HG03520 (cell line): Measurements from ENCODE around the gene TMEM94.
"Not testable (repeated sequence)": the region's sequence is repeated elsewhere in the genome, so short reads cannot be mapped to it uniquely, and the experiment has no call there.

Experiments
- ATAC-seq: cut with Tn5 transposase; IDR thresholded peaks from one replicate; pipeline ENCODE4 v1.9.1; 2021; ENCODE audit warnings: mild to moderate bottlenecking, moderate library complexity; ENCODE audit not compliant: unreplicated experiment

The TMEM94 gene

DNA sequence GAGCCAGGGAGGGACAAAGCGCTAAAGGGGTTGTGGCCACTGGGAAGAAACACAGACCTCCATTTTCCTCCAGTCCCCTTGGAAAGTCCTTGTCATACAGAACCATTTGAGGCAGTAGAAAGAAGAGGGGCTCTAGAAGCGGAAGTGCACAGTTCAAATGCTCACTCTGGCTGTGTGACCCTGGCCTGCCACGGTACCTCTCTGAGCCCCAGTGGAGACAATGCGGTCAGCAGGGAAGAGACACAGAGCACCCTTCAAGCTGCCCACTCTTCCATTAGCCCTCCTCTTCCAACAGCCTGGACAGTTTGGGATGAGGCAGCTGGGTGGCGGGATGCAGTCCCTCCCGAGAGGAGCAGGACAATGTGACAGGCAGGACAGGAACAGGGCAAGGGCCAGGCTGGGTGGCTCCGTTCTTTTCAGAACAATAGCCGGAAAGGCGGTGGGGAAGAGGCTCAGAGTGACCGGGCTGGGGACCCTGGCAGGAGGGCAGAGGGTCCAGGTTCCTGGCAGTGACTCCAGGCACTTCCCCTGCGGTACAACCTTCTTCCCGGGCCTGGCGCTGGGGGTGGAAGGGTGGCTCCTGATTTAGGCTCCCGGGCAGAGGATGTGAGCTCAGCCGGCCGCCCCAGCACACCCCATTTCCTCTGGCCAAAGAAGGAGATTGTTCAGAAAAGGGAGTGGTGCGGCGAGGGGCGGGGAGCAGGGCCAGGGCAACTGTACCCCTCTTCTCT is 53.3 kb downstream of the TMEM94 start:
- no peak for ATAC-seq

DNA sequence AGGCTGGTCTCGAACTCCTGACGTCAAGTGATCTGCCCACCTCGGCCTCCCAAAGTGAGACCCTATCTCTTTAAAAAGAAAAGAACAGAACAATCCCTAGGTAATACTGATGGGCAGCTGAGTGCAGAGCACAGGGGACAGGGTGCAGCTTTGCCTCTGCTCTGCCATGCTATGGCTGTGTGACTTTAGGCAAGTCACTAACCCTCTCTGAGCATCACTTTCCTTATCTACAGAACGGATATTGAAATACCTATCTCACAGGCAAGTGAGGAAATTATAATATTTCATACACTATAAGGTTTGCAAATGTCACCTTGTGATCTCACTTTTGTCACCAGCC is 54.8 kb downstream of the TMEM94 start:
- ATAC-seq, result no peak

DNA sequence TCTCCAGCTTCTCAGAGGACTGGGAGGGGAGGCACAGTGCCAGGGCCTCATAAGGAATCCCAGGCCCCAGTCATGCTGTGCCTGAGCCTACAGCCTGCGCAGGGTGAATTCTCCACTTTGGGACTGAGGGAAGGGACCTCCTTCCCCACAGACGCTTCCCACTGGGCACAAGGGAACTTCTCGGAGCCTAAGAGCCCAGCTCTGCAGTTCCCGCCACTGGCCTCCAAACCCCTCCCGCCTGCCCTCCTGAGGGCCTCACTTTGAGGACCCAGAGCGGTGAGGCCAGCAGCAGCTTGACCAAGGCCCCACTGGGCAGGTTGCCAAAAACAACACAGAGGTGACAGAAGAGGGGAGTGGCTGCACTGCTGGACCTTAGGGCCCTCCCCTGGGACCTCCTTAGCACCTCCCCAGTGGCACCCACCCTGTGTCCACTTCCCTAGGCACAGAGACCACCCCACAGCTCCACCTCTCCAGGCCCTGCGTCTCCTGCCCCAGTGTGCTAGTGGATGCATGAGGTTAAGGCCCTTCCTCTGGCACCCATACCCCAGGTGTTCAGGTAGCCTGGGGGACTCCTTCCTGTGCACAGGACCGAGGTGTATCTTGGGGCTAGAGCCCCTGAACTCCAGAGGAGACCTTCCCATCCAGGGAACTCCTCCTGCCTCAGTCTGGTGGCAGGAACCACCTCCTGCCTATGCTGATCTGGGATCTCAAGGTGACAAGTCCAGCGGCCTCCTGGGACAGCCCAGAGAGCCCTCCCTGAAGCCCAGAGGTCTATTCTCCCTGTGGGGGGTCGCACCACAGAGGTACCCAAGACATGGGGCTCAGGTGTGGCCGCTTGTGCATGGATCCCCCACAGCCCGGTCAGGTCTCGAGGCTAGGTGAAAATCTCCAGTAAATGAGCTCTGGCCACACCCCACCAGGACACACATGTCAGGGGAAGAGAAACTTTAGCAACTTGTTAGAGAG is 55.5 kb downstream of the TMEM94 start:
- ATAC-seq, result no peak

DNA sequence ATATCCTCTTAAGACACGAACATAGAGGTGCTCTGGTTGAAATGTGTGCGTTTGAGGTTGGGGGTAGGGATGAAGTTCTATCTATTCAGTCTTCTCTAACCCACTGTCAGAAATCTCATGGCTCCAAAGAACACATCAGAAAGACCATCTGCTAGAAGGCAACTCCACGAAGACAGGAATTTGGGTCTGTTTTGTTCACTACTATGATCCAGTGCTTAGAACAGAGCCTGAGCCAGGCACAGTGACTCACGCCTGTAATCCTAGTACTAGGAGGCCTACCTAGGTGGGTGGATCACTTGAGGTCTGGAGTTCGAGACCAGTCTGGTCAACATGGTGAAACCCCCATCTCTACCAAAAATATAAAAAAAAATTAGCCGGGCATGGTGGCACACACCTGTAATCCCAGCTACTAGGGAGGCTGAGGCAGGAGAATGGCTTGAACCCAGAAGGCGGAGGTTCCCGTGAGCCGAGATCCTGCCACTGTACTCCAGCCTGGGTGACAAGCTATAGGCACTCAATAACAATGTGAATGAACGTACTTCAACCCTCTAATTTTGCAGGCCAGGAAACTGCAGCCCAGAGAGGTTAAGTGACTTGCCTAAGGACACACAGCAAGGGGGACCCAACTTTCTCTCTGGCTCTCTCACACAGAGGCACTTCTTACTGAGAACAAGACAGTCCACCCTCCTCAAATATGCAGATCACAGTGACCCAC is 56.6 kb downstream of the TMEM94 start:
- no peak for ATAC-seq

DNA sequence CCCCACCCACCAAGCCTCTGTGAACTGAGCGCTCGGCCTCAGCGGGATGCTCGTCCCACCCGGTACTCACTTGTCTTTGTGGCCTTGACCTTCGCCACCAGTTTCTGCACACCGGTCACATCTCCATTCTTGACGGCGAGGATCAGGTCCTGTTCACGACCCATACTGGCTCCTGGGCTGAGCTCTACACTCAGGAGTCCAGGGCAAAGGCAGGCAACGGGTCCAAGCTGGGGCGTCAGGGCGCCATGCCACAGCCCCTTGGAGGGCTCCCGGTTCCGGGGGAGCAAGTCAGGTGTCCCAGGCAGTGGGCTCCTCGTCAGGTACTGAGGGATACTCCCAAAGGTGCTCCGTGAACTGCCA is 57.2 kb downstream of the TMEM94 start:
- ATAC-seq, result no peak

DNA sequence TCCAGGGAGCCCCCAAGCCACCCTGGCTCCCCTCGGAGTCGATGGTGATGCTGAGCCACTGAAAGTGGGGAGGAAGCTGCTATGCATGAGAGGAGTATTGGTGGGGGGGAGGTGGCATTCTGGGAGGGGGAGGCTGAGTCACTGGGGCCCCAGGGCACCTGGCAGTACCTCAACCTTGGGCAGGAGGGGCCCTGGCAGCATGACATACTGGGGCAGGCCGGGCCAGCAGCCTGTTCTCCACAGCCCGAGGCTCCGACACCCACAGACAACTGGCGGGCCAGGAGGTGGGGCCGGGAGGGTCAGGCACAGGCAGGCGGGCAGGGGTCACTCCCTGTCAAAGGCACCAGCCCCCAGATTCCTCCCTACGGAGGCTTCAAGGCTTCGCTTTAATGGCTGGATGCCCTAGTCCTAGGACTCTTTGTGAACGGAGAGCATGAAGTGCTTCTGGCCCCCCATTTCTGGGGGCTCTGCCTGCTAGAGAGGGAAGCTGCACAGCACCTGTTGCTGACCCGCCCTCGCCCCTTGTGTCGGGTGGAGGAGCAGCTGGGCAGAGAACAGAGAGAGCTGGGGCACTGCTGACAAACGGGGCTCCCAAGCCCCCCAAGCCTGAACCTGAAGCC is 58.0 kb downstream of the TMEM94 start:
- ATAC-seq, result no peak

DNA sequence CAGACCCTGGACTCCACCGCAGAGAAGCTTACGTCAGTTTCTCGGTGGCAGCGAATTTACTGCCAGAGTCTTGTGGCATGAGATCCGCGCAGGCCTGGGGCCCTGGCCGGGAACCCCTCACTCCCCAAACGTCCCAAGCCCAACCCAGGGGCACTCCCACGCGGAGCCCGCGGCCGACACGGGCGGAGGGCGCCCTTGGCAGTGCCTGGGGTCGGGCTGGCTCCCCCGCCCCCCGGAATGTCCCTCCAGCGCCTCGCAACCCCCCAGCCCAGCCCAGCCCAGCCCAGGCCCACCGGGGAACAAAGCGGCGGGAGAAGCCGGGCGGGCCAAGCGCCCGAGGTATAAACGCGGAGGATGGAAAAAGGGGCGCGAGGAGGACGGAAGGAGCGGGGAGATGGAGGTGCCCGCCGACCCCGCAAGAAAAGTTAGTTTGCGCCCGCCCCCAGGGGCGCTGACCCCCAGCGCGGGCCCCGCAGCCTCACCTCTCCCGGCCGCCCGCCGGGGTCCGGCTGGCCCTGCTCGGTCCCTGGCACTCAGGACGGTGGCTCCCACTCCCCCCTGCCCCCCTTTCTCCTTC is 58.6 kb downstream of the TMEM94 start:
- no peak for ATAC-seq

DNA sequence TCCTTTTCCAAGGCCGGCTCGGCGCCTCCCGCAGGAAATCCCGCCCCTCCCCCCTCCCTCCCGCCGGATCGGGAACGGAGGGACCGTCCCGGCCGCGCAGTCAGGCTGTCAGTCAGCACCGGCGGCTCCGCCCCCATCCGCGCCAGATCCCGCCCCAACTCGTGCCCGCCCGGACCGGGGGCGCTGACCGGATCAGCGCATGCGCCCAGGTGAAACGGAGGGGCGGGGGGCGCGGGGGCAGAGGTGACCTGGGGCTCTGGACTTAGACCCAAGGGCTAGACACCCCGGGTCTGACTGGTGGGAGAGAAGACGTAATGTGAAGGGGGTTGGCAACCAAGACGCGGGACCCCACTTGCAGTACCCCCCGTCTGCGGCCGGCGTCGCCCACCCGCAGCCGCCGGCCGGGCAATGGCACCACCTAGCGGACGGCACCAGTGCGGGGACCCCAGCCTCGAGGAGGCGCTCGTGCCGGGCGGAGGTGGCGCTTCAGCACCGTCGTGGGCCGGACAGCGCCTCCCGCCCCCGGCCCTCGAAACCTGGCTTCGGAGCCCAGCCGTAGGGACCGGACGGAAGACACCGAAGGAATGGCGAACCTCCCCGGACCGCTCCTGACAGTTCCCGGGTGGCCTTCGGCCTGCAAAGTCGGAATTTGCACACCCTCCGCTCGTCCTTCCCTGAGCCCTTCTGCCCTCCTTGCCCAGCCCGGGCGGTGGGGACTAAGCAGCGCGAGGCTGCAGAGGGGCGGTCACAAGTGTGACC is 59.2 kb downstream of the TMEM94 start, which contains the start of gene CASKIN2:
Gene CASKIN2, minus strand, starts transcription at position 42 of the 759 bp plus-strand sequence. CDS start 1,733 bp downstream, outside the sequence.
- peak; percentile 32 for ATAC-seq

DNA sequence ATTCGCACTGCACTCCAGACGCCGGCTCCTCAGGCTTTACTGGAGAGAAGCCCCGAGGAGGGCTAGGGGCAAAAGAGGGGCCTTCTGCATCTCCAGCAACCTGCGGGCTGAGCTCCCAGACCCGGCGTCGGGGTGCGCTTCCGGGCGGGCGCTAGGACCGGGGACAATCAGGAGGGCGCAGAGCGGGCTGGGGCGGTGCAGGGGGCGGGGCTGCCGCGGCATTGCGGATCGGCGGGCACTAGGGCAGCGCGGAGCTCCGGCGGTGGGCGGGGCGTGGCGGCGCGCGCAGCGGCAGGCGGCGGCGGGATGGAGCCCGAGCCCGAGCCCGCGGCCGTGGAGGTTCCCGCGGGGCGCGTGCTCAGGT is 59.8 kb downstream of the TMEM94 start, which contains the start of gene TSEN54:
Gene TSEN54, plus strand, starts transcription at position 274 of the 364 bp plus-strand sequence. Its CDS starts 33 bp downstream, at position 307.
- peak; percentile 69 for ATAC-seq

DNA sequence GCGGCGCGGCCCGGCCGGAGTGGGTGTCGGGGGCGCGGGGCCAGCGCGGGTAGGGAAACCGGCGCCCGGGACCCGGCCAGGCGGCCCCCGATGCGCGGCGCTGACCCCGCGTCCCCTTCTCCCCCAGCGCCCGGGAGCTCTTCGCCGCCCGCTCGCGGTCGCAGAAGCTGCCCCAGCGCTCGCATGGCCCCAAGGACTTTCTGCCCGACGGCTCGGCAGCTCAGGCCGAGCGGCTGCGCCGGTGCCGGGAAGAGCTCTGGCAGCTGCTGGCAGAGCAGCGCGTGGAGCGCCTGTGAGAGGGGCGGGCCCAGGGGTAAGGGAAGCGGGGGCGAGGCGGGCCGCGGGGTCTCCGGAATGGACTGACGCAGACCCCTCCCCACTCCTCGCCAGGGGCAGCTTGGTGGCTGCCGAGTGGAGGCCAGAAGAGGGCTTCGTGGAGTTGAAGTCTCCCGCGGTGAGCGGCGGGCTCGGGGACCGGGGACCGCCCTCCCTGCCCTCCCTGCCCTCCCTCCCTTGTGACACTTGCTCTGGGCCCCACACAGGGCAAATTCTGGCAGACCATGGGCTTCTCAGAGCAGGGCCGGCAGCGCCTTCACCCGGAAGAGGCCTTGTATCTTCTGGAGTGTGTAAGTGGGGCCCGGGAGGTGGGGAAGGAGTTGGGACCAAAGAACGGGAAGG is 60.3 kb downstream of the TMEM94 start:
- no peak for ATAC-seq

DNA sequence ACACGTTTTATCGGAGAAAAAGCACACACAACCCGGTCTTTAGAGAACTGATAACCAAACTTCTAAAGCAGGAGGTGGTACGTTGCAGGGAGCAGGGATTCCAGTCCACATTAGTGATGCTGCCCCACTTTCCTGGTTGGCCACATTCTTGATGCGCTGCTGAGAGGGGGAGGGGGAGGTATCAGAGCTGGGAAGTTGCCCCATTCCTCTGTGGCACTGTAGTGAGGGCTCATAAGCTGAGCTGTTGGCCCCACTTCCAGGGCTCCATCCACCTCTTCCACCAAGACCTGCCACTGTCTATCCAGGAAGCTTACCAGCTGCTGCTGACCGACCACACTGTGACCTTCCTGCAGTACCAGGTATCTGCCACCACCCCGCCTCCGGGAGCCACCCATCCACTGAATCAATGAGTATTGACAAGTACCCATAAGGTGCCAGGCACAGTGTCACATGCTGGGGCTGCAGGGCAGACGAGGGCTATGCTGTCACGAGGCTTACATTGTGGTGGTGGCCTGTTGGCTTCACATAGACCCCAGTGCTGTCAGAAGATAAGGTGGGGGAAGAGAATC is 60.9 kb downstream of the TMEM94 start:
- ATAC-seq, result no peak

DNA sequence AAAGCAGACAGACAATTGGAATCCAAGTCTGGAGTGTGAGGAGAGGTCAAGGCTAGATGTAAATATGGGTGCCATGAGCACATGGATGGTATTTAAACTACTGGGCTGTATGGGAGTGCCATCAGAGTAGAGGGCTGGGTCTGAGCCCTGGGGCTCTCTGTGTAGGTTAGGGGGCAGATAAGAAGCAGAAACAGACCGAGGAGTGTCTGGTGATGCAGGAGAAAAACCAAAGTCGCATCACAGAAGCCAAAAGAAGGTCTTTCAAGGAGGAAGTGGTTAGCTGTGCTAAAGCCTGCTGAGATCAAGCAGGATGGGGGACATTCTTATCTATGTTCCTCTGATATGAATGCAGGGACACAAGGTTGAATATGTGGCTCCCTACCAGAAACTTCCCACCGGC is 61.8 kb downstream of the TMEM94 start:
- no peak for ATAC-seq

DNA sequence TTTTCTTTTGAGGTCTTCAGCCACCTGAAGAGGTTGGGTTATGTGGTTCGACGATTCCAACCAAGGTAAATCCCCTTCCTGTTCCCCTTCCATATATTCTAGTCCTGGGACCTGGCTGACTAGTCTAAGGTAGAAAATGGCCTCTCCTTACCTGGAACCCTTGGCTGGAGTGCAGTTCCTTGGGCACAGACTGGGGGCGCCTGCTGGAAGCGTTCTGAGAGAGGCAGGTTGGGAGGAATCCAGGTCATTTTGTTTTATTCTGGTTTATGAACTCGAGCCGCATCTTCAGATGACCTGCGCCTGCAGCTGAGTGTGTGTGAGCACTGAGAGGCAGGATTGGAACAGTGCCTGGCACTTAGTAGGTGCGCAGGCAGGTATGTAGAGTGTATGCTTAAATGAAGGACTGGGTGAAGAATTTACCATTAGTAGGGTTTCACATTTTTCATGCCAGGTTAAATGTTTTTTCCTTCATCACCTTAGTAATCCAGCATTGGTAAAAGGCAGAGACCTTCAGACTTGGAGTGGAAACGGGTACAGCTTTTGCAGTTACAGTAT is 62.6 kb downstream of the TMEM94 start:
- no peak for ATAC-seq

DNA sequence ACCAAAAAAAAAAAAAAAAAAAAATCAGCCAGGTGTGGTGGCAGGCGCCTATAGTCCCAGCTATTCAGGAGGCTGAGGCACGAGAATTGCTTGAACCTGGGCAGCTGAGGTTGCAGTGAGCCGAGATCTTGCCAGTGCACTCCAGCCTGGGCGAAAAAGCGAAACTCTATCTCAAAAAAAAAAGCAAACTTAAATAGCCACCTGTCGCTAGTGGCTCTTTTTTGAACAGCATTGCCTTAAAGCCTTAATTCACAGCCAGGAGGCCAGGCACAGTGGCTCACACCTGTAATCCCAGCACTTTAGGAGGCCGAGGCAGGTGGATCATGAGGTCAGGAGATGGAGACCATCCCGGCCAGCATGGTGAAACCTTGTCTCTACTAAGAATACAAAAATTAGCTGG is 64.0 kb downstream of the TMEM94 start:
- not testable (repeated sequence) for ATAC-seq

DNA sequence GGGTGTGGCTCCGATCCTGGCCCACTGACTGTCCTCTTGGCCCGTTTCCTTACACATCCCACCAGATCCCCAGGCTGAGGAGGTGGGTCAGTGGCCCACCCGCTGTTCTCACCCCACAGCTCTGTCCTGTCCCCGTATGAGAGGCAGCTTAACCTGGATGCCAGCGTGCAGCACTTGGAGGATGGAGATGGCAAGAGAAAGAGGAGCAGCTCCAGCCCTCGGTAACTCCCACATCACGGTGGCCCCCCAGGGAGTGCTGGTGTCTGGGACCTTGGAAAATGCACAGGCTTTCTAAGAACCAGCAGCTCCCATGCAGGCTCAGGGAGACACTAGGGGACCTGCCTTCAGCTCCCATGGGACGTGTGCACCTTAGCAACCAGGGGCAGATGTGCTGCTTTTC is 64.9 kb downstream of the TMEM94 start:
- no peak for ATAC-seq

DNA sequence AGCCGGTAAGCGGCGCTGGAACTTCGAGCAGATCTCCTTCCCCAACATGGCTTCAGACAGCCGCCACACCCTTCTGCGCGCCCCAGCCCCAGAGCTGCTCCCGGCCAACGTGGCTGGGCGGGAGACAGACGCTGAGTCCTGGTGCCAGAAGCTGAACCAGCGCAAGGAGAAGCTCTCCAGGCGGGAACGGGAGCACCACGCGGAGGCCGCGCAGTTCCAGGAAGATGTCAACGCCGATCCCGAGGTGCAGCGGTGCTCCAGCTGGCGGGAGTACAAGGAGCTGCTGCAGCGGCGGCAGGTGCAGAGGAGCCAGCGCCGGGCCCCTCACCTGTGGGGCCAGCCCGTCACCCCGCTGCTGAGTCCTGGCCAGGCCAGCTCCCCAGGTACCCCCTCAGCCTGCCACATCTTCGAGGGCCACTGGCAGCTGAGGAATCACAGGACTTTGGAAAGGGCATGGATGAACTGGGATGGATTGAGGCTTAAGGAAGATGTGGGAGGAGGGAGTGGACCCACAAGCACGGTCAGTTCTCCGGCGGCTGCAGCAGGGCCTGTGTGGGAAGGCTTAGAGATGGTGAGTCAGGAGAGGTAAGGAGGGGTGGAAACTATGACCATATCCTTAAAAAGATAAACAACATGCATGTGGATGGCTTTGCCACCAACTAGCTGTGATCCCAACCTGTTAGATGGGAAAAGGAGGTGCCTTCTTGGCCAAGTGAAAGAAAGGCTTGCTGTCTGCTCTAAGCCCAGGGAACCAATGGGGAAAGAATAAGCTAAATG is 65.7 kb downstream of the TMEM94 start:
- ATAC-seq, result no peak

DNA sequence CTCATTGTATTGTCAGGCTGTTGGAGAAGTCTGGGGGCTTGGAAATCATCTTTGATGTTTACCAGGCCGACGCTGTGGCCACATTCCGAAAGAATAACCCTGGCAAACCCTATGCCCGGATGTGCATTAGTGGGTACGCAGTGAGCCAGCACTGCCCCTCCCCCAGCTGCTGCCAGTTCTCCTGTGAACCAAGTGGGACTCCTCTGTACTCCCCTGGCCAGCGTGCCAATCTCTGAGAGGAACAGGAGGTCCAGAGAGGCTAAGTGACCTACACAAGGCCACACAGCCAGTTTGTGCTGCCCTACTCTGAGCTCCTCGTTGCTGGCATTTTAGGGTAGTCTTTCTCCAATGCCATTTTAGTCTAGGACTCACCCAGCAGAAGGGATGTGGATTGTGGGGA is 67.2 kb downstream of the TMEM94 start:
- ATAC-seq, result no peak
